Right lobe of liver (tissue), 4 donors: Measurements from ENCODE around the gene CFTR.

Experiments
- CTCF ChIP-seq, 4 donors: fragments of 200-600 bp in 3 of 4; fragments of 450-650 bp in 1 of 4; IDR thresholded peaks; one replicate each; pipeline versions ENCODE4 v1.5.1 to v1.8.0; 2016 to 2022; ENCODE audit warnings: antibody characterized with exemption in 4 of 4, mild to moderate bottlenecking in 2 of 4
- POLR2A ChIP-seq: fragments of 450-650 bp; IDR thresholded peaks from one replicate; pipeline ENCODE4 v1.6.1; 2017; ENCODE audit warnings: antibody characterized with exemption, mild to moderate bottlenecking
- donor health status: DM: no; HTN: no; CAD: no.
- donor health status: DM: no; HTN: no; CAD: no.
- donor health status: DM: no; HTN: yes; CAD: no.

- TF ChIP-seq CTCF (IDR thresholded peaks at IDR 0.05) (peak; percentile 35 to 64 (median 49)), POLR2A (no peak)
Measured at GRCh38 chr7:117673839-117674238, 194.0 kb downstream of the CFTR start.
